H1 (cell line): ENCODE data around the gene ETFDH. TPM values are rescaled to one million over a fixed set of nuclear protein-coding genes. Genes with fewer than 3 reads are reported as not detected.

Experiments used
- CTCF ChIA-PET: fragments of 300-600 bp; sonication (Branson Sonifier 250); formaldehyde crosslinking; loops from one replicate; lab custom pipeline; 2021; ENCODE audit not compliant: partially characterized antibody; lab: Charles Lee
- POLR2A ChIA-PET: fragments of 300-600 bp; sonication (Branson Sonifier 250); formaldehyde crosslinking; loops from one replicate; lab custom pipeline; 2021; ENCODE audit warnings: inconsistent platforms; ENCODE audit not compliant: partially characterized antibody; lab: Charles Lee
- DNase-seq, 2 experiments: peaks; one replicate each; pipeline versions ENCODE4 v3.0.0 to v3.0.0-alpha.2; 2010 to 2022; ENCODE audit warnings: low spot score in 2 of 2, low read depth in 1 of 2, mixed read lengths in 1 of 2
- FAIRE-seq: peaks from 2 replicates; lab custom pipeline; 2011; peaks lifted over from hg19 to GRCh38; lab: Jason Lieb, UNC
- H2AFZ ChIP-seq: 2 replicates; pipeline ENCODE4 v1.8.1; 2012; ENCODE audit warnings: low read length, inconsistent platforms
- H2AK5ac ChIP-seq: 2 replicates; pipeline ENCODE4 v1.6.1; 2013; ENCODE audit warnings: low read depth, low read length
- H2BK120ac ChIP-seq: replicated peaks from 2 replicates; pipeline ENCODE3; 2013; ENCODE audit warnings: low read depth, low read length, inconsistent platforms
- H2BK12ac ChIP-seq: 2 replicates; pipeline ENCODE4 v1.6.1; 2013; ENCODE audit warnings: low read depth, low read length
- H2BK15ac ChIP-seq: 2 replicates; pipeline ENCODE4 v1.6.1; 2013; ENCODE audit warnings: low read length
- H2BK20ac ChIP-seq: 2 replicates; pipeline ENCODE4 v1.6.1; 2013; ENCODE audit warnings: low read length
- H2BK5ac ChIP-seq: 2 replicates; pipeline ENCODE4 v1.6.1; 2013; ENCODE audit warnings: low read depth, low read length
- H3K14ac ChIP-seq: 2 replicates; pipeline ENCODE4 v1.6.1; 2013; ENCODE audit warnings: inconsistent platforms; ENCODE audit not compliant: insufficient read length
- H3K18ac ChIP-seq: 2 replicates; pipeline ENCODE4 v1.6.1; 2013; ENCODE audit warnings: low read length; ENCODE audit errors: extremely low read depth
- H3K23ac ChIP-seq: 2 replicates; pipeline ENCODE4 v1.6.1; 2013; ENCODE audit warnings: inconsistent platforms; ENCODE audit not compliant: insufficient read length
- H3K23me2 ChIP-seq: 2 replicates; pipeline ENCODE4 v1.6.1; 2013; ENCODE audit warnings: low read depth, low read length
- H3K27ac ChIP-seq: 2 replicates; pipeline ENCODE4 v1.6.1; 2011; ENCODE audit warnings: low read depth, low read length, inconsistent platforms
- H3K27me3 ChIP-seq, 4 experiments: replicated peaks in 1 of 4; 1 replicate in 1 of 4; 2 replicates in 3 of 4; pipeline versions ENCODE4 v1.6.1 to v1.8.1; 2011 to 2013; ENCODE audit warnings: low read length in 3 of 4, mild to moderate bottlenecking in 3 of 4, inconsistent platforms in 2 of 4, mixed read lengths in 2 of 4, moderate library complexity in 1 of 4; ENCODE audit not compliant: control insufficient read depth in 3 of 4, insufficient read depth in 3 of 4; ENCODE audit errors: extremely low read depth in 1 of 4
- H3K36me3 ChIP-seq, 4 experiments: 2 replicates each; pipeline versions ENCODE4 v1.6.1 to v1.8.1; 2011 to 2013; ENCODE audit warnings: mild to moderate bottlenecking in 4 of 4, low read length in 3 of 4, moderate library complexity in 2 of 4, control low read depth in 1 of 4, inconsistent platforms in 1 of 4; ENCODE audit not compliant: insufficient read depth in 4 of 4, control insufficient read depth in 2 of 4
- H3K4ac ChIP-seq: replicated peaks from 2 replicates; pipeline ENCODE3; 2013; ENCODE audit warnings: low read length, low read depth, mixed read lengths, inconsistent platforms; ENCODE audit not compliant: insufficient read length
- H3K4me1 ChIP-seq, 4 experiments: replicated peaks in 1 of 4; 1 replicate in 1 of 4; 2 replicates in 3 of 4; pipeline versions ENCODE4 v1.6.1 to v1.8.1; 2011 to 2013; ENCODE audit warnings: low read length in 3 of 4, inconsistent platforms in 2 of 4, mixed read lengths in 1 of 4; ENCODE audit not compliant: insufficient read depth in 4 of 4, control insufficient read depth in 3 of 4
- H3K4me2 ChIP-seq, 2 experiments: 2 replicates each; pipeline versions ENCODE4 v1.6.1 to v1.8.1; 2011 to 2013; ENCODE audit warnings: low read depth in 2 of 2, low read length in 2 of 2, control low read depth in 1 of 2, inconsistent platforms in 1 of 2, mild to moderate bottlenecking in 1 of 2; ENCODE audit not compliant: insufficient read depth in 1 of 2
- H3K4me3 ChIP-seq, 4 experiments: fragments of 200-600, 300-600 bp in 1 of 4; sonication (generic), shearing (Covaris generic), sonication (Bioruptor Twin) in 1 of 4; 2 replicates each; pipeline versions ENCODE4 v1.5.1 to v1.8.1; 2011 to 2016; ENCODE audit warnings: low read length in 4 of 4, low read depth in 3 of 4, control low read depth in 2 of 4, inconsistent platforms in 2 of 4, mild to moderate bottlenecking in 2 of 4, mixed read lengths in 1 of 4, moderate library complexity in 1 of 4; ENCODE audit not compliant: insufficient read depth in 2 of 4; ENCODE audit errors: extremely low read depth in 1 of 4
- H3K56ac ChIP-seq: replicated peaks from 2 replicates; pipeline ENCODE3; 2013; ENCODE audit warnings: low read depth, mild to moderate bottlenecking, mixed read lengths, low read length, inconsistent platforms; ENCODE audit not compliant: insufficient read length
- H3K79me1 ChIP-seq: 2 replicates; pipeline ENCODE4 v1.6.1; 2013; ENCODE audit warnings: low read depth, low read length, control low read depth
- H3K79me2 ChIP-seq, 2 experiments: 2 replicates each; pipeline versions ENCODE4 v1.6.1 to v1.8.1; 2012 to 2013; ENCODE audit warnings: low read length in 2 of 2, mild to moderate bottlenecking in 2 of 2, inconsistent platforms in 1 of 2; ENCODE audit not compliant: insufficient read depth in 2 of 2, control insufficient read depth in 1 of 2
- H3K9ac ChIP-seq, 4 experiments: replicated peaks in 1 of 4; 1 replicate in 1 of 4; 2 replicates in 3 of 4; pipeline versions ENCODE4 v1.6.1 to v1.8.1; 2011 to 2013; ENCODE audit warnings: low read depth in 3 of 4, low read length in 3 of 4, control low read depth in 2 of 4, mild to moderate bottlenecking in 2 of 4, moderate library complexity in 2 of 4, inconsistent platforms in 1 of 4; ENCODE audit errors: extremely low read depth in 1 of 4
- H3K9me3 ChIP-seq, 2 experiments: 2 replicates each; pipeline versions ENCODE4 v1.6.1 to v1.8.1; 2012 to 2013; ENCODE audit warnings: mild to moderate bottlenecking in 2 of 2, moderate library complexity in 2 of 2, control low read depth in 1 of 2, inconsistent platforms in 1 of 2, low read depth in 1 of 2, low read length in 1 of 2, mixed read lengths in 1 of 2; ENCODE audit not compliant: insufficient read depth in 2 of 2
- H4K20me1 ChIP-seq, 2 experiments: replicated peaks in 1 of 2; 2 replicates each; pipeline versions ENCODE3 to v1.8.1; 2011 to 2013; ENCODE audit warnings: inconsistent platforms in 2 of 2, low read length in 2 of 2, mild to moderate bottlenecking in 1 of 2; ENCODE audit not compliant: insufficient read depth in 2 of 2, control insufficient read depth in 1 of 2
- H4K5ac ChIP-seq: 2 replicates; pipeline ENCODE4 v1.6.1; 2013; ENCODE audit warnings: low read length, low read depth, mixed read lengths, inconsistent platforms; ENCODE audit not compliant: insufficient read length
- H4K8ac ChIP-seq: 2 replicates; pipeline ENCODE4 v1.8.0; 2013; ENCODE audit warnings: mild to moderate bottlenecking, moderate library complexity, low read length, inconsistent platforms; ENCODE audit not compliant: insufficient read depth; ENCODE audit errors: extremely low read depth
- H4K91ac ChIP-seq: replicated peaks from 2 replicates; pipeline ENCODE3; 2013; ENCODE audit warnings: low read length, mixed read lengths, inconsistent platforms; ENCODE audit not compliant: insufficient read length
- ASH2L ChIP-seq: fragments of 200-600, 300-600 bp; sonication (generic); IDR thresholded peaks from one replicate; pipeline ENCODE4 v1.7.1; 2017; ENCODE audit warnings: low read length
- CHD1 ChIP-seq: IDR thresholded peaks from 2 replicates; pipeline ENCODE4 v1.6.1; 2012; ENCODE audit warnings: low read depth, low read length, improper control_type of control experiment
- CTBP2 ChIP-seq: IDR thresholded peaks from 2 replicates; pipeline ENCODE4 v1.7.0; 2011; ENCODE audit warnings: borderline replicate concordance, mild to moderate bottlenecking, moderate library complexity, mixed read lengths, low read length; ENCODE audit not compliant: insufficient read depth, insufficient read length
- EP300 ChIP-seq, 2 experiments: IDR thresholded peaks; 1 replicate in 1 of 2; 2 replicates in 1 of 2; pipeline ENCODE4 v1.6.1; 2011 to 2012; ENCODE audit warnings: low read depth in 2 of 2, low read length in 2 of 2, mild to moderate bottlenecking in 2 of 2, borderline replicate concordance in 1 of 2, inconsistent platforms in 1 of 2, moderate library complexity in 1 of 2
- FOSL1 ChIP-seq: IDR thresholded peaks from 2 replicates; pipeline ENCODE4 v1.6.1; 2011; ENCODE audit warnings: mild to moderate bottlenecking, low read depth, low read length, moderate library complexity; ENCODE audit not compliant: insufficient read depth
- GABPA ChIP-seq: IDR thresholded peaks from 2 replicates; pipeline ENCODE4 v1.6.1; 2011; ENCODE audit warnings: mild to moderate bottlenecking, low read length, moderate library complexity, borderline replicate concordance; ENCODE audit not compliant: insufficient read depth
- HDAC6 ChIP-seq: IDR thresholded peaks from one replicate; pipeline ENCODE4 v1.7.1; 2012; ENCODE audit warnings: low read depth, mild to moderate bottlenecking, inconsistent platforms, low read length, moderate library complexity
- JUND ChIP-seq: IDR thresholded peaks from 2 replicates; pipeline ENCODE4 v1.6.1; 2011; ENCODE audit warnings: mild to moderate bottlenecking, improper control_type of control experiment, low read length
- KDM1A ChIP-seq: fragments of 200-600, 300-600 bp; sonication (generic); IDR thresholded peaks from 2 replicates; pipeline ENCODE4 v1.7.1; 2016; ENCODE audit warnings: mild to moderate bottlenecking, low read length, borderline replicate concordance
- KDM5A ChIP-seq: fragments of 200-600 bp; IDR thresholded peaks from 2 replicates; pipeline ENCODE4 v1.7.1; 2012; ENCODE audit warnings: mild to moderate bottlenecking, low read length, inconsistent platforms, mixed read lengths
- MAFK ChIP-seq: IDR thresholded peaks from 2 replicates; pipeline ENCODE4 v1.6.1; 2012; ENCODE audit warnings: low read depth, mild to moderate bottlenecking, improper control_type of control experiment, low read length
- SIN3A ChIP-seq, 2 experiments: IDR thresholded peaks in 1 of 2; conservative IDR thresholded peaks in 1 of 2; 2 replicates each; pipeline ENCODE4 v1.6.1; 2011 to 2012; ENCODE audit warnings: low read length in 2 of 2, improper control_type of control experiment in 1 of 2, low read depth in 1 of 2, mild to moderate bottlenecking in 1 of 2
- TBP ChIP-seq: IDR thresholded peaks from 2 replicates; pipeline ENCODE4 v1.6.1; 2011; ENCODE audit warnings: low read depth, low read length, improper control_type of control experiment
- WGBS, 2 experiments: shearing (Covaris generic) in 1 of 2; methylation state at CpG; one replicate each; pipeline versions ENCODE4 v1.1.6 to v1.1.7; 2013 to 2015; ENCODE audit warnings: low lambda C conversion rate in 2 of 2, mixed read lengths in 2 of 2, inconsistent platforms in 1 of 2, low coverage in 1 of 2, missing lambda C conversion rate in 1 of 2; ENCODE audit not compliant: insufficient replicate concordance in 2 of 2, insufficient coverage in 1 of 2, insufficient read length in 1 of 2; ENCODE audit errors: extremely low coverage in 1 of 2, missing lambda C conversion rate in 1 of 2; 5-methylcytosine and 5-hydroxymethylcytosine counted together
- polyA plus RNA-seq, 7 experiments: library from polyadenylated mRNA; depleted of rRNA in 3 of 7; stranded (reverse) in 5 of 7; unstranded in 2 of 7; fragments of >200 nt in 5 of 7; fragments of 200-250 nt in 2 of 7; gene quantifications; 1 replicate in 5 of 7; 2 replicates in 1 of 7; 4 replicates in 1 of 7; pipeline versions ENCODE4 v1.2.1 to v1.2.3, GENCODE V29; 2011 to 2013; ENCODE audit warnings: missing spikeins in 2 of 7, mixed read lengths in 2 of 7
- total RNA-seq: library from RNA; stranded (reverse); fragmentation: NEBNext Ultra II Directional; extraction: Animal tissue kit (Norgen Biotek cat#: 25700); gene quantifications from 2 replicates; pipeline ENCODE4 v1.2.1, GENCODE V29; 2021

ETFDH gene
- total and polyA plus RNA-seq, 2 of the 8 experiments (the other 6 are each of a cell fraction or from before 2014, with no cell fraction given), result 11.3 to 15.7 TPM

- no peaks in the 10 kb centered on the region for H3K79me2 ChIP-seq
- no peak overlapping the region for H2AFZ ChIP-seq
- H4K91ac ChIP-seq, result no peak overlapping the region
- no peak overlapping the region for H3K56ac ChIP-seq
- no peak overlapping the region for H3K4ac ChIP-seq
- no peak for DNase-seq
- H3K79me1 ChIP-seq, result no peaks in the 10 kb centered on the region
- no peak overlapping the region for H2BK20ac ChIP-seq
- H4K8ac ChIP-seq, result no peak overlapping the region
- TF ChIP-seq CTBP2 (no peak), GABPA (no peak), TBP (no peak), MAFK (no peak), KDM5A (no peak), HDAC6 (no peak), ASH2L (no peak), JUND (no peak), CHD1 (no peak), FOSL1 (no peak), KDM1A (no peak), EP300 (IDR thresholded peaks at IDR 0.05; ENCODE audit: borderline replicate concordance in 1 of 2, low read depth in 2 of 2, low read length in 2 of 2) (no peak), SIN3A (conservative IDR thresholded peaks at IDR 0.05 in 1 of 2, IDR thresholded peaks at IDR 0.05 in 1 of 2; ENCODE audit: low read depth in 1 of 2, low read length in 2 of 2) (no peak)
- no peak overlapping the region for H3K9ac ChIP-seq
- no peaks in the 10 kb centered on the region for H4K20me1 ChIP-seq
- no peaks in the 10 kb centered on the region for H3K4me1 ChIP-seq
- H2BK15ac ChIP-seq, result no peak overlapping the region
- no peak overlapping the region for H2BK5ac ChIP-seq
- ChIA-PET CTCF (no interaction called here), POLR2A (no interaction called here)
- H3K9me3 ChIP-seq, result peaks cover 0 to 13% of the 10 kb centered on the region in 2 experiments; a peak in 3 of 4 replicates
- no peak overlapping the region for H2BK12ac ChIP-seq
- no peak overlapping the region for H2AK5ac ChIP-seq
- H3K4me2 ChIP-seq, result no peak overlapping the region
- no peak overlapping the region for H3K23ac ChIP-seq
- no peak overlapping the region for H3K27ac ChIP-seq
- no peaks in the 10 kb centered on the region for H3K27me3 ChIP-seq
- H3K14ac ChIP-seq, result no peak overlapping the region
- no peak overlapping the region for H3K18ac ChIP-seq
- no peak overlapping the region for H2BK120ac ChIP-seq
- H3K36me3 ChIP-seq, result peaks cover 0 to 3% (median 0%) of the 10 kb centered on the region in 4 experiments; a peak in 1 of 8 replicates
- no peak overlapping the region for H4K5ac ChIP-seq
- FAIRE-seq, result no peak
- no peak overlapping the region for H3K4me3 ChIP-seq
- no peaks in the 10 kb centered on the region for H3K23me2 ChIP-seq
- 84% methylated on average over 3 of the region's 3 CpGs; no CpG with 5 or more reads in 1 of the 2 experiments for WGBS, 2 experiments
Observed at GRCh38 chr4:158750379-158750778, 78.3 kb downstream of the ETFDH start.
